Naive thymus-derived CD4-positive, alpha-beta T cell (primary cell): ENCODE measurements around the gene DCDC2B. TPM values are rescaled to one million over a fixed set of nuclear protein-coding genes. Genes with fewer than 3 reads are reported as not detected.

ENCODE experiments used
- ATAC-seq: fragments of 150-1000 bp; cut with Tn5 transposase; 2 replicates; pipeline ENCODE4 v1.10.0; 2021; ENCODE audit warnings: mild to moderate bottlenecking, moderate library complexity
- CTCF ChIA-PET: fragments of 350-600 bp; sonication (Branson Sonifier 250); formaldehyde crosslinking; loops from one replicate; lab custom pipeline; 2021; ENCODE audit warnings: antibody characterized with exemption; lab: Charles Lee
- POLR2A ChIA-PET: fragments of 350-600 bp; sonication (Branson Sonifier 250); formaldehyde crosslinking; loops from one replicate; lab custom pipeline; 2021; ENCODE audit warnings: antibody characterized with exemption, inconsistent platforms; lab: Charles Lee
- DNase-seq, 9 donors: peaks; one replicate each; pipeline versions ENCODE4 v3.0.0 to v3.0.0-alpha.2; 2020 to 2022; ENCODE audit warnings: mixed read lengths in 1 of 9
- H3K27ac ChIP-seq: one replicate; pipeline ENCODE4 v1.7.0; 2013; ENCODE audit warnings: mild to moderate bottlenecking, low read depth, low read length, moderate library complexity
- H3K27me3 ChIP-seq, 2 donors: one replicate each; pipeline ENCODE4 v1.7.0; 2013; ENCODE audit warnings: low read length in 2 of 2, mild to moderate bottlenecking in 2 of 2, moderate library complexity in 2 of 2; ENCODE audit not compliant: control insufficient read depth in 2 of 2, insufficient read depth in 2 of 2
- H3K36me3 ChIP-seq, 3 experiments: 1 replicate in 2 of 3; 2 replicates in 1 of 3; pipeline ENCODE4 v1.7.0; 2013; ENCODE audit warnings: low read length in 3 of 3, mild to moderate bottlenecking in 3 of 3, moderate library complexity in 1 of 3; ENCODE audit not compliant: insufficient read depth in 3 of 3, control insufficient read depth in 2 of 3
- H3K4me1 ChIP-seq, 2 donors: one replicate each; pipeline ENCODE4 v1.7.0; 2013; ENCODE audit warnings: low read length in 2 of 2, mild to moderate bottlenecking in 2 of 2, moderate library complexity in 1 of 2; ENCODE audit not compliant: control insufficient read depth in 2 of 2, insufficient read depth in 2 of 2
- H3K4me3 ChIP-seq: 2 replicates; pipeline ENCODE4 v1.7.0; 2013; ENCODE audit warnings: mild to moderate bottlenecking, low read length
- H3K9me3 ChIP-seq, 3 experiments: 1 replicate in 2 of 3; 2 replicates in 1 of 3; pipeline ENCODE4 v1.7.0; 2013; ENCODE audit warnings: low read length in 3 of 3; ENCODE audit not compliant: control insufficient read depth in 2 of 3
- H3K27ac Mint-ChIP-seq, 9 donors: one replicate each; pipeline ENCODE4 v1.8.0; 2020 to 2022; ENCODE audit warnings: mixed read lengths in 9 of 9, mild to moderate bottlenecking in 8 of 9, moderate library complexity in 5 of 9, inconsistent platforms in 2 of 9
- H3K27me3 Mint-ChIP-seq, 5 donors: one replicate each; pipeline ENCODE4 v1.8.0; 2021 to 2022; ENCODE audit warnings: mixed read lengths in 5 of 5, mild to moderate bottlenecking in 1 of 5
- H3K36me3 Mint-ChIP-seq, 5 donors: one replicate each; pipeline ENCODE4 v1.8.0; 2020 to 2022; ENCODE audit warnings: mixed read lengths in 5 of 5, mild to moderate bottlenecking in 3 of 5, inconsistent platforms in 1 of 5
- H3K4me1 Mint-ChIP-seq, 7 donors: one replicate each; pipeline ENCODE4 v1.8.0; 2020 to 2022; ENCODE audit warnings: mixed read lengths in 7 of 7, mild to moderate bottlenecking in 3 of 7, inconsistent platforms in 1 of 7
- H3K4me3 Mint-ChIP-seq, 10 donors: one replicate each; pipeline ENCODE4 v1.8.0; 2020 to 2022; ENCODE audit warnings: mild to moderate bottlenecking in 10 of 10, mixed read lengths in 10 of 10, moderate library complexity in 6 of 10, inconsistent platforms in 2 of 10
- H3K9me3 Mint-ChIP-seq, 11 donors: one replicate each; pipeline ENCODE4 v1.8.0; 2020 to 2022; ENCODE audit warnings: mixed read lengths in 11 of 11, mild to moderate bottlenecking in 4 of 11, inconsistent platforms in 1 of 11, moderate library complexity in 1 of 11
- intact Hi-C, 2 donors: fragments of 100-400 bp; cut with micrococcal nuclease; formaldehyde crosslinking; loops; one replicate each; pipeline ENCODE4 v1.15.1; 2023
- polyA plus RNA-seq, 2 donors: library from polyadenylated mRNA; unstranded; fragments of 300-500 nt; fragmentation: Illumina TruSeq; gene quantifications; one replicate each; pipeline ENCODE4 v1.2.3, GENCODE V29; 2021
- total RNA-seq, 6 experiments: library from RNA in 5 of 6; stranded (reverse) in 5 of 6; gene quantifications; 1 replicate in 5 of 6; 2 replicates in 1 of 6; pipeline ENCODE4 v1.2.3 and lab custom pipeline; 2021 to 2026

DCDC2B gene
- total and polyA plus RNA-seq, 7 experiments from 2014 or later = 0.25 TPM; not detected in 6

DNA sequence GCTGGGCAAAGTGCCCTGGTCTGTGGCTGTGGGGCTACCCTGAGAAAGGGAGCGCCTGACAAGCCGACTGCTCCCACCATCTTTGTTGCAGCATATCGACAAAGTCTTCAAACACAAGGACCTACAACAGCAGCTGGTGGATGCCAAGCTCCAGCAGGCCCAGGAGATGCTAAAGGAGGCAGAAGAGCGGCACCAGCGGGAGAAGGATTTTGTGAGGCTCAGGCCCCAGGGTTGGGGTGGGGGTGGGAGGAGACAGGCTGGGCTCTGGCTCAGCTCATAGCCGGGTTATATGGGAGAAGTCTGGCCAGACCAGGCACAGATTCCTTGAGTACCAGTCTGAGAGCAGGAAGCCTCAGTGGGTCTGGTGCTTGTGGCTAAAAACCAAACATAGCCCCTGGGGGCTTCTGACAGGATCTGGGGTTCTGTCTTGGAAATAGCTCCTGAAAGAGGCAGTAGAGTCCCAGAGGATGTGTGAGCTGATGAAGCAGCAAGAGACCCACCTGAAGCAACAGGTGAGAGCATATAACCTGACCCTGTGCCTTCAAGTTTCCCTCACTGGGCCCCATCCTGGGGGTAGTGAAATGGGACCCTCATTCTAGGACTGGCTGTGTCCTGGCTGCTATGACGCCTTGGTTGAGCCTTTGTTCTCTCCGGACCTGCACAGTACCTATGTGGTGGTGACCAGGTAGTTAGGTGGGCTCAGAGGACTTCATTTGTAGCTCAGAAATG, 16.5 kb upstream of the DCDC2B start:
- H3K27me3 Mint-ChIP-seq = no peaks in the 10 kb centered on the region
- peaks cover 31 to 60% (median 37%) of the 10 kb centered on the region in 7 donors for H3K4me1 Mint-ChIP-seq
- no peaks in the 10 kb centered on the region for H3K27me3 ChIP-seq
- CTCF ChIA-PET = no interaction called here
- POLR2A ChIA-PET = interaction anchor here (0.7 to 1.2 kb wide), 2 partner anchors 12 to 153 kb away, joined by 3 read pairs; no protein-coding TSS in a partner anchor
- no peaks in the 10 kb centered on the region for H3K9me3 Mint-ChIP-seq
- peak overlapping the region in 2 of 9 donors; percentile 46 to 58 for H3K27ac Mint-ChIP-seq
- DNase-seq (no peak), ATAC-seq (no peak)
- intact Hi-C loops = no loop called here
- peaks cover 20 to 82% (median 36%) of the 10 kb centered on the region in 3 experiments for H3K36me3 ChIP-seq
- peaks cover 27 to 54% (median 38%) of the 10 kb centered on the region in 5 donors for H3K36me3 Mint-ChIP-seq
- no peak overlapping the region for H3K4me3 Mint-ChIP-seq
- no peak overlapping the region for H3K27ac ChIP-seq
- no peak overlapping the region for H3K4me3 ChIP-seq
- H3K4me1 ChIP-seq = peaks cover 19 to 24% of the 10 kb centered on the region in 2 donors
- no peaks in the 10 kb centered on the region for H3K9me3 ChIP-seq

DNA sequence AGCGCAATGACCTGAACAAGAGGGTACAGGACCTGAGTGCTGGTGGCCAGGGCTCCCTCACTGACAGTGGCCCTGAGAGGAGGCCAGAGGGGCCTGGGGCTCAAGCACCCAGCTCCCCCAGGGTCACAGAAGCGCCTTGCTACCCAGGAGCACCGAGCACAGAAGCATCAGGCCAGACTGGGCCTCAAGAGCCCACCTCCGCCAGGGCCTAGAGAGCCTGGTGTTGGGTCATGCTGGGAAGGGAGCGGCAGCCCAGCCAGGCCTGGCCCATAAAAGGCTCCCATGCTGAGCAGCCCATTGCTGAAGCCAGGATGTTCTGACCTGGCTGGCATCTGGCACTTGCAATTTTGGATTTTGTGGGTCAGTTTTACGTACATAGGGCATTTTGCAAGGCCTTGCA, 13.9 kb upstream of the DCDC2B start:
- intact Hi-C loops = no loop called here
- Mint-ChIP-seq H3K27ac (no peak overlapping the region), H3K36me3 (peaks cover 22 to 48% (median 29%) of the 10 kb centered on the region in 5 donors), H3K4me1 (peaks cover 37 to 72% (median 48%) of the 10 kb centered on the region in 7 donors), H3K4me3 (no peak overlapping the region), H3K27me3 (no peaks in the 10 kb centered on the region), H3K9me3 (no peaks in the 10 kb centered on the region)
- DNase-seq = no peak
- H3K4me1 ChIP-seq = peaks cover 24 to 29% of the 10 kb centered on the region in 2 donors
- H3K4me3 ChIP-seq = no peak overlapping the region
- POLR2A ChIA-PET = interaction anchor here (1.1 to 7.7 kb wide), 3 partner anchors 11 to 15 kb away, joined by 3 to 49 read pairs (median 18); partner anchors contain the start of genes IQCC and TXLNA
- ATAC-seq = no peak
- H3K9me3 ChIP-seq = no peaks in the 10 kb centered on the region
- no peak overlapping the region for H3K27ac ChIP-seq
- H3K27me3 ChIP-seq = no peaks in the 10 kb centered on the region
- CTCF ChIA-PET = interaction anchor here (0.6 kb wide), 2 partner anchors 49 to 225 kb away, joined by 3 read pairs; no protein-coding TSS in a partner anchor
- H3K36me3 ChIP-seq = peaks cover 10 to 56% (median 21%) of the 10 kb centered on the region in 3 experiments

DNA sequence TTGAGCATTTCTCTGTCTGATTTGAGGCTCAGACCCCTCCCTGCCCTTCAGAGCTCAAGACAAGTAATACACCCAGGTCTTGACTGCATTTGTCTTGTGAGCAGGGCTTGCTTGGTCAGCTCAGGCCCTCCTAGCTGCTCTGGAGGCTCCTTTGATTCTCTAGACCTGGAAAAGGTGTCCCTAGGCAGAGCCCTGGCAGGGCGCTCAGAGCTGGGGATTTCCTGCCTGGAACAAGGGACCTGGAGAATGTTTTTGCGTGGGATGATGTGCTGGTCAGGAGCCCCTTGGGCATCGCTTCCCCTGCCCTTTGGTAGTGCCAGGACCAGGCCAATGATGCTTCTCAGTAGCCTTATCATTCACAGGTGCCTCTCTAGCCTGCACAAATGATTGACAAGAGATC, 13.4 kb upstream of the DCDC2B start:
- intact Hi-C loops = no loop called here
- peak overlapping the region in 1 of 9 donors; percentile 30 for H3K27ac Mint-ChIP-seq
- no peak for ATAC-seq
- H3K9me3 Mint-ChIP-seq = no peaks in the 10 kb centered on the region
- ChIA-PET CTCF (interaction anchor here (0.6 kb wide), 2 partner anchors 50 to 224 kb away, joined by 3 read pairs; no protein-coding TSS in a partner anchor), POLR2A (interaction anchor here (1.1 to 7.7 kb wide), 5 partner anchors 10 to 199 kb away, joined by 3 to 49 read pairs (median 9); partner anchors contain the start of genes BSDC1, IQCC, KPNA6 and TXLNA)
- H3K27ac ChIP-seq = no peak overlapping the region
- H3K27me3 Mint-ChIP-seq = no peaks in the 10 kb centered on the region
- H3K36me3 ChIP-seq = peaks cover 10 to 53% (median 19%) of the 10 kb centered on the region in 3 experiments
- H3K4me1 Mint-ChIP-seq = peaks cover 41 to 74% (median 52%) of the 10 kb centered on the region in 7 donors
- no peaks in the 10 kb centered on the region for H3K27me3 ChIP-seq
- H3K9me3 ChIP-seq = no peaks in the 10 kb centered on the region
- H3K4me3 ChIP-seq = no peak overlapping the region
- H3K4me1 ChIP-seq = peaks cover 24 to 31% of the 10 kb centered on the region in 2 donors
- DNase-seq = no peak
- H3K36me3 Mint-ChIP-seq = peaks cover 22 to 45% (median 27%) of the 10 kb centered on the region in 5 donors
- H3K4me3 Mint-ChIP-seq = peak overlapping the region in 5 of 10 donors; percentile 30 to 75 (median 55)

DNA sequence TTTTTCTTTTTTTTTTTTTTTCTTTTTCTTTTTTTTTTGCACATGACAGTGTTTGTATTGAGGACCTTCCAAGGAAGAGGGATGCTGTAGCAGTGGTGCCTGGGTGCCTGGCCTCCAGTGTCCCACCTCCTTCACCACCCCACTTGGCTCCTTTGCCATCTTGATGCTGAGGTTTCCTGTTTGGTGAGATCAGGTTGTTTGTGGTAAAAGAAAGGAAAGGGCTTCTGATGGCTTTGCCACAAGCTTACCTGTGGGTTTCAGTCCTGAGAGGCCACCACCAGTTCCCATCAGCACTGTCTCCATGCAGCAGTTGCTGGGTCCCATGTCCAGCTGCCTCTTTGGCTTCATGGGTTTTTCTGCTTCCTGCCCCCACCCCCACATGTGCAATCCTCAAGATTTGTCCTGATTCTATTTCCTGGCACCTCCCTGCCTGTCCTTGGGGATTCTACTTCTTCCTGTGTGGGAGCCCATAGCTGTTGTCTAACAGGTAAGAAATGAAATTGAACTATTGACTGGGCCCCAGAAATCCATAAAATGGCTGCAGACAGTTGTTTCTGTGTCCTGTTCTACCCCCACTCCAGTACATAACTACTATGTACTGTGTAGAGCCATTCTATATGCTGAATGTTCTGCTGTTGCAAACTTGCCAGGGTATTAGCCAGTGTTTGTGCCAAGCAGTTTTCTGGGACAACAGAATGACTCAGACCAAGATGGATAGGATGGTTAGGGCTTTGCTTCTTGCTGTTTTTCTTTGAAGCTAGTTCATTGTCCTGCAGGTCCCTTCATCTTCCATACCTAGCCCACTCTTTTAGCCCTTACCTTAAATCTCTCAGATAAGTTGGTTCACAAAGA, 12.7 kb upstream of the DCDC2B start:
- H3K4me3 ChIP-seq = no peak overlapping the region
- ChIA-PET POLR2A (interaction anchor here (0.6 to 7.7 kb wide), 6 partner anchors 10 to 199 kb away, joined by 3 to 49 read pairs (median 6); partner anchors contain the start of genes BSDC1, IQCC, KPNA6 and TXLNA), CTCF (interaction anchor here (0.6 kb wide), 1 partner anchor 172 kb away, joined by 9 read pairs; no protein-coding TSS in a partner anchor)
- Mint-ChIP-seq H3K4me3 (peak overlapping the region in 9 of 10 donors; percentile 1 to 75 (median 55)), H3K27me3 (no peaks in the 10 kb centered on the region), H3K4me1 (peaks cover 41 to 74% (median 52%) of the 10 kb centered on the region in 7 donors), H3K27ac (peak overlapping the region in 7 of 9 donors; percentile 15 to 87 (median 72)), H3K36me3 (peaks cover 22 to 45% (median 27%) of the 10 kb centered on the region in 5 donors), H3K9me3 (no peaks in the 10 kb centered on the region)
- DNase-seq (peak in 2 of 9 donors; percentile 23 to 24), ATAC-seq (no peak)
- no peaks in the 10 kb centered on the region for H3K27me3 ChIP-seq
- H3K27ac ChIP-seq = no peak overlapping the region
- intact Hi-C loops = no loop called here
- H3K4me1 ChIP-seq = peaks cover 24 to 31% of the 10 kb centered on the region in 2 donors
- H3K9me3 ChIP-seq = no peaks in the 10 kb centered on the region
- H3K36me3 ChIP-seq = peaks cover 10 to 47% (median 19%) of the 10 kb centered on the region in 3 experiments

DNA sequence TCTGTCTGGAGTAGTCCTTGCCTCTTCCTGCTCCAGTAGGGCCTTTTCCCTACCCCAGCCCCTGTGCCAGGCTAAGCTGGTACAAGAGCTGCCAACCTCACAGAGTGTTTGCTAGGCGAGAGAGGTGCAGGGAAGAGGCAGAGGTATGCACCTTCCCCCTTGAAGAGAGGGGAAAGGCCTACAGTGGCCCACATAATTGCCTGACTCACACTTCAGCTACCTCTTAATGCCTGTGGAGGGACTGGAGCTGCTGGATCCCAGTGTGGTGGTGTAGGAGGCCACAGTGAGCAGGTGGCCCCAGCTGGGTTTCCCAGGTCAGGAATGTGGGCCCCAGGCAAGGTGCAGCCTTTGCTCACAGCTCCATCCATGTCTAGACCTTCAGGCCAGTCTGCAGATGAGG, 11.8 kb upstream of the DCDC2B start:
- no peaks in the 10 kb centered on the region for H3K27me3 ChIP-seq
- ATAC-seq (no peak), DNase-seq (no peak)
- H3K9me3 ChIP-seq = no peaks in the 10 kb centered on the region
- Mint-ChIP-seq H3K27me3 (no peaks in the 10 kb centered on the region), H3K4me1 (peaks cover 49 to 77% (median 61%) of the 10 kb centered on the region in 7 donors), H3K4me3 (peak overlapping the region in 2 of 10 donors; percentile 55 to 68), H3K36me3 (peaks cover 17 to 38% (median 19%) of the 10 kb centered on the region in 5 donors), H3K27ac (peak overlapping the region in 5 of 9 donors; percentile 4 to 81 (median 67)), H3K9me3 (no peaks in the 10 kb centered on the region)
- H3K36me3 ChIP-seq = peaks cover 3 to 38% (median 11%) of the 10 kb centered on the region in 3 experiments
- intact Hi-C loops = no loop called here
- H3K27ac ChIP-seq = no peak overlapping the region
- POLR2A ChIA-PET = interaction anchor here (0.6 to 7.7 kb wide), 8 partner anchors 9 to 198 kb away, joined by 3 to 49 read pairs (median 4); partner anchors contain the start of genes BSDC1, HDAC1, IQCC and KPNA6
- CTCF ChIA-PET = no interaction called here
- no peak overlapping the region for H3K4me3 ChIP-seq
- peaks cover 31 to 37% of the 10 kb centered on the region in 2 donors for H3K4me1 ChIP-seq

DNA sequence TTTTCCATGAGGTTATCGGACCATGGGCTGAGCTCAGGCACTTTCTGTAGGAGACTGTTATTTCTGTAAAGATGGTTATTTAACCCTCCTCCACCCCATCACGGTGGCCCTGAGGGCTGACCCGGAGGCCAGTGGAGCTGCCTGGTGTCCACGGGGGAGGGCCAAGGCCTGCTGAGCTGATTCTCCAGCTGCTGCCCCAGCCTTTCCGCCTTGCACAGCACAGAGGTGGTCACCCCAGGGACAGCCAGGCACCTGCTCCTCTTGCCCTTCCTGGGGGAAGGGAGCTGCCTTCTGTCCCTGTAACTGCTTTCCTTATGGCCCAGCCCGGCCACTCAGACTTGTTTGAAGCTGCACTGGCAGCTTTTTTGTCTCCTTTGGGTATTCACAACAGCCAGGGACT, 11.1 kb upstream of the DCDC2B start:
- POLR2A ChIA-PET = interaction anchor here (0.6 to 7.7 kb wide), 8 partner anchors 8 to 197 kb away, joined by 3 to 49 read pairs (median 4); partner anchors contain the start of genes BSDC1, HDAC1, IQCC and TXLNA
- H3K36me3 Mint-ChIP-seq = peaks cover 15 to 35% (median 15%) of the 10 kb centered on the region in 5 donors

More for the DNA sequence above, 11.1 kb upstream of the DCDC2B start:
- Mint-ChIP-seq H3K4me1 (peaks cover 52 to 82% (median 67%) of the 10 kb centered on the region in 7 donors), H3K27ac (peak overlapping the region in 4 of 9 donors; percentile 22 to 91 (median 68)), H3K27me3 (no peaks in the 10 kb centered on the region), H3K9me3 (no peaks in the 10 kb centered on the region), H3K4me3 (no peak overlapping the region)
- DNase-seq (no peak), ATAC-seq (no peak)
- Histone ChIP-seq H3K36me3 (peaks cover under 1 to 31% (median 10%) of the 10 kb centered on the region in 3 experiments), H3K4me1 (peaks cover 36 to 41% of the 10 kb centered on the region in 2 donors), H3K4me3 (no peak overlapping the region), H3K9me3 (no peaks in the 10 kb centered on the region), H3K27ac (no peak overlapping the region), H3K27me3 (no peaks in the 10 kb centered on the region)
- CTCF ChIA-PET = no interaction called here
- intact Hi-C loops = no loop called here
